COLO668 (cell line): Measurements from ENCODE around the gene NUAK2.

Experiments used
- DNase-seq: peaks from one replicate; lab custom pipeline; 2025; ENCODE audit not compliant: unreplicated experiment; lab: John Stamatoyannopoulos, UW

Gene NUAK2

GRCh38 chr1:205346956-205347574, 25.5 kb upstream of the NUAK2 start:
- no peak for DNase-seq

- no peak for DNase-seq
Measured at GRCh38 chr1:205345761-205346160, 24.2 kb upstream of the NUAK2 start.

DNA sequence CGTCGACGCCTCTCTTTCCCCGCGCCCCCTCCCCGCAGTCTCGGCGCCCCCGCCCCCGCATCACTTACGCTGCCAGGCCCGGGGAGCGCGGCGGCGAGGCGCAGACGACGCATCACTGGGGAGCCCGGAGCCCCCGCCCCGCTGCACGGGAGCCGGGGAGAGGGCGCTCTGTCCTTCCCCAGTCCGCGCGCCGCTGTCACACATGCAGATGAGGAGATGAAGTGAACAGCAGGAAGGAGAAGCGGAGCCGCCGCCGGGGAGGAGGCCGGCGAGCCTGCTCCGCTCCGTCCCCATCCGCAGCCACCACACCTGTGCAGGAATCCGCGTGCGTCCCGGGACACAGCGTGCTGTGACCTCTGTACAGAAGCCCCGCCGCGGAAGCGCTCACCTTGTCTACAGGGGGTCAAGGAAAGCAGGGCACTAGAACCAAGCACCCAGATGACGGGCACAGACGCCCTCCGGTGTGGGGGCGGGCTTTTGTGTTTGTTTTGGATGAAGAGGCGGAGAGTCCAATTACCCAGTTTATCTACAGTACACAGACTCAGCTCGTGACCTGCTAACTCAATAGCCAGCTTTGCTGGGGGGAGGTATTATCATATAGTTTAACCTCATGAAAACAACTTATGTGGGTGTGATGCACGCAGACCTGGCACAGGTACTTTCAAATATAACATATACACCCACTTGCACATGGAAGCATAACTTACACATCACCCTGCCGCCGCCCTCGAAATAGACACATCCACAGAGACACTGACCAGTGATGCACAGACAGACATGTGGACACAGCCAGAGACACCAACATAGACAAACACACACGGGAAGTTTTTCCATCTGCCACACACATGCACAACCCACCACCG, 22.8 kb upstream of the NUAK2 start:
- peak; percentile 79 for DNase-seq

- peak; percentile 37 for DNase-seq
Measured at GRCh38 chr1:205343431-205344065, 22.0 kb upstream of the NUAK2 start.

- no peak for DNase-seq
Measured at GRCh38 chr1:205342986-205343385, 21.4 kb upstream of the NUAK2 start.

GRCh38 chr1:205340676-205341075, 19.1 kb upstream of the NUAK2 start:
- DNase-seq = no peak

DNA sequence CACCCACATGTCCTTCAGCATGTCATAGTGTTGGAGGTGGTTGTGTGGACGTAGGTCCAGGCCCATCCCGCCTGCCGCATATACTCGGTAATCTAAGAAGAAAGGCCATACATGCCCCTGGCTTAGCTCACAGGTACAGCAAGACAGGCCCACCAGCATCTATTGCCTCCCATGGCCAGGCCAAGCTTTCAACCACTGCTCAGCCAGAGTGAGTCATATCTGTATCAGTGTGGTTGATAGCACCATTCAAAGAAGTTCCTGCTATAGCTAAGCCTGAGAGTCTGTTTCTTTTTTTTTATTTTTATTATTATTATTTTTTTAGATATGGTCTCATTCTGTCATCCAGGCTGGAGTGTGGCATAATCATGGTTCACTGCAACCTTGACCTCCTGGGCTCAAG, 18.2 kb upstream of the NUAK2 start:
- DNase-seq = no peak

- no peak for DNase-seq
Measured at GRCh38 chr1:205339197-205339702, 17.7 kb upstream of the NUAK2 start.

DNA sequence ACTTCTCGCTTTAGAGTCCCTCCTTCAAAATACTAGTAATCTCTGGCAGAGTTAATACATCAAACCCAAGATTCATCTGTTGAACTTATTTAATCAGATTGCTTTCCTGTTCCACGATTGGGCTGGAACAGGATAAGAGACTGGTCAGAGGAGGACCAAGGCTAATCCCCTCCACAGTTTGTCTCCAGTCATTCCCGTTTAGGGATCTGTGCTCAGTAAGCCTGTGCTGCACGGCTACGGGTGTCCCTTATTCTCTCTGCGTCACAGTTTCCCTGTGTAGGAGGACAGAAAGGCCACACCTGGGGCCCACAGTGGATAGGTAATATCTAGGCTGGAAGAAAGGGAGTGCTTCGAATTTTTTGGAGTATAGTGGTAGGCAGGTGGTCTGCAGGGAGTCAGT, 16.5 kb upstream of the NUAK2 start:
- DNase-seq = no peak

DNA sequence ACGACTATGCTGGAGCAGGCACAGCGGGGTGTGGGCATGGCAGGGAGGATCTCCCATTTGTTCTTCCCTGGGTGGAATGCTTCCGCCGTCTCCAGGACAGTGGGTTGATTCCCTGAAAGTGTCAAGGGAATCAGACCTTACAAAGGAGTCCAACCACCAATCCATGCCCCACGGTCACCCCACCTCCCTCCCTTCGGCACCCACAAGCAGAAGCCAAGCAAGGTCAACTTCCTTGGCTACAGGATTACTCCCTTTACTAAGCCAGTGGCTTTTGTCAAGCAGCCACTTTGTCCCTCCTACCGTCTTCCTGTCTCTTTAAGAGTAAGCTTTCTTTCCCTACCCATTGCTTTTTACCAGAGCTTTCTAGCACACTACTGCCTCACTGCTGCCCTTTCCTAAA, 15.9 kb upstream of the NUAK2 start:
- no peak for DNase-seq

DNA sequence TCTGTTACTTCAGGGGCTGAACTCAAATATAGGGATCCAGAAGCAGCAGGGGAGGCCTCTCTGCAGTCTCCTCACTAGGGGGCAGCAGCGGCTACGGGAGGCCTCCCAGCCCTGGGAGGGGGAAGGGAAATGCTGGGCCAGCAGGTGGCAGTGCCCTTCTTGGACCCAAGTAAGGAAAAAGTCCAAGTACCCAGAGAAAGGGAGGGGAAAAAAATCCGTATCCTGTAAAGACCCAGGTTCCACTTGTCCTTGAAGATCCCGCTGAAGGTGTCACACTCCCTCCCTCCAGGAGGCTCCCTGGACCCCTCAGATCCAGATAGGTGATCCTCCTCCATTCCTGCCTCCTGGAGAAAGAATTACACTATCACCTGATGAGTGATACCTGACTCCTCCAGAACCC, 14.1 kb upstream of the NUAK2 start:
- peak; percentile 89 for DNase-seq

DNA sequence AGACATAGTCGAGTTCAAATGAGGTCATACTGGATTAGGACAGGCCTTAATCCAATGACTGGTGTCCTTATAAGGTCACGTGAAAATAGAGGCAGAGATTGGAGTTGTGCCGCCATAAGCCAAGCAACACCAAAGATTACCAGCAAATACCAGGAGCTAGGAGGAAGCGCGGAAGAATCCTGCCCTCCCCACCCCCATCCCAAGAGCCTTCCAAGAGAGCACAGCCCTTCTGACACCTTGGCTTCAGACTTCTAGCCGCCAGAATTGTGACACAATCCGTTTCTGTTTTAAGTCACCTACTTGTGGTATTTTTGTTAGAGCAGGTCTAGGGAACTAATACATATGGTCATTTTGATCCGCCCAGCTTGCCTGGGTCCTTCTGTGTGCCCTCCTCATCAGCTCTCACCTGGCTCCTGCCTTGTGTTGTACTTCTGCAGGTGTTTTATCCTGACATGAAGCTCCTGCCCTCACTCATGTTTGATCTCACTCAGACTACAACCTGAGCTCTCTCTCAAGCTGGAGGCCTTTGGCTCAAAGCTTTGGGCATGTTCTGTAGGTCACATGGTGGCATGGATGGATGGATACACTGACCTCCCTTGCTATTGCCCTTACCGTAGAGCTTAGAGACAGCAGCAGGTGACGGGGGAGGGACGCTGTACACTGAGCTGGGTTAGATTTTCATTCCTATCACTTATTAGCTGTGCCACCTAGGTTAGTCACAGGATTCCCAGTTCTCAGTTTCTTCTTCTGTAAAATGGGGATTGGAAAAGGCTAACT, 10.7 kb upstream of the NUAK2 start:
- no peak for DNase-seq

- no peak for DNase-seq
Measured at GRCh38 chr1:205330150-205330549, 8.6 kb upstream of the NUAK2 start.

- DNase-seq = no peak
Measured at GRCh38 chr1:205329719-205330118, 8.2 kb upstream of the NUAK2 start.

DNA sequence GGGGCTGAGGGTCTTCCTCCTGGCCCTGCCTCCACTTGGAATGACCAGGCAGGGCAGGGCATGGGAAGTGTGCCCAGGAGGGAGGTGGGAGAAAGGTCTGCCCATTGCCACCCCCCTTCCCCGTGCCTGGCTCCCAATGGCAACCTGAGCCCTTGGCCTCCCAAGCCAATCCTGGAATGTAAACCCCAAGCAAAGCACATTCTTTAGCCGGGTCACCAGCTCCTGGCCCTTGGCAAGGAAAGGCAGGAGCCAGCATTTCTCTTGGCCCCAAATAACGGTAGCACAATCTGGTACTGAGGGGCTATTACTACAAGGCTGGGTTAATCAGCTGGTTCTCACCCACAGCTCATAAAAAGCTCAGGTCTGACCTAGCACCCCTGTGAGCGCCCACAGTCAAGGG, 6.9 kb upstream of the NUAK2 start:
- no peak for DNase-seq

GRCh38 chr1:205326812-205327466, 5.4 kb upstream of the NUAK2 start:
- DNase-seq = no peak

DNA sequence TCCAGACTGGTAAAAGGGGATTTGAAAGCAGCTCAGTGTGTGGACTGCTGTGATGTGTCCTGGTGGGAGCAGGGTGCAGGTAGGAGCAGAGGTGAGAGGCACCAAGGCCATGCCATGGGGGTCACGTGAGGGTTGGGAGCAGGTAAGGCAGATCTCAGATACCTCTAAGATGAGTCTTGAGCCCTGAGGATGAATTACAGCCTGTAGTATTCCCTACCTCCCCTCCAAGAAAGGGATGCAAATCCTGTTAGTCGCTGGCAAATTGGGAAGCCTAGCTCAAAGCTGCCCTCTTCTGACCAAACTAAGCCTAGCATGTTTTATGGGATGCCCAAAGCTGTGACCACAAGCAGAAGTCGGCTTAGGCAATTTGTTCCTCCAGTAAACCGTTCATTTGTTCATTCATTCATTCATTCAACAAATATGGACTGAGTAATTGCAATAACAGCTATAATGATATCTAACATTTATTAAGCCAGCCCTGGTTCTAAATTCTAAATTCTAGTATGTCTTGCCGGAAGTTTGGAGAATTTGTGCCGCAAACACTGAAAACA, 3.9 kb upstream of the NUAK2 start:
- DNase-seq = peak; percentile 73

DNA sequence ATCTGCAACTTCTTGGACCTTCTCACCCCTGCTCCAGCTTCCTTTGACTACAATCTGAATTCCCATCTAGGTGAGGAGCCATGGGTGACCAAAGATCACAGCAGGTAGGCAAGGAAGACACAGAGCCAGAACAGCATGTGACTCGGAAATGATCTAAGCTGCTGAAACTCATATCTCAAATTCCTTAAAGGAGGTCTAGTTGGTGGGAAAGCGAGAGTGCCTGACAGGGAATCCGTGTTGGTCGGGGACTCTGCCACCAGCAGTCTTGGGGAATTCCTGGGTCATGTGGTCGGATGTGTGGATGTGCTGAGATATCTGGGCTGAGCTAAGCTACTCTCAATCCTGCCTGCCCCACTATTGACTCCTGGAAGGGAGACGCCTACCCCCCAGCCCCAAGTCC, 3.2 kb upstream of the NUAK2 start:
- no peak for DNase-seq

GRCh38 chr1:205323794-205324193, 2.2 kb upstream of the NUAK2 start:
- no peak for DNase-seq

DNA sequence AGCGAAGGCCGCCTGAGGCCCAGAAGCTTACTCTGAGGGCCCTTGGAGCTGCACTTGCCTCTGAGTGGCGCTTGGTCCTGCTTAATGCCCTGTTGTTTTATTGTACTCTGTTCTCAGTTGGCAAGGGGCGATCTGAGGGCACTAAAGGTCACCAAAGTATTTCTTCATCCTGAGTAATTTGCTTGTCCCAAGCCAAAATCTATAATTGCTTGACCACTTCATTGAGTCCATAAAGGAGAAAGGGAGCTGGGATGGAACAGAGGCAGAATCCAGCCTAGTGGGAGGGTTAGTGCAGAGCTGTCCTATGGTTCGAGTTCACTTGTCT, 376 bp upstream of the NUAK2 start:
- DNase-seq = no peak
